ENCODE data around the gene IFNB1.

IFNB1 gene

GRCh38 chr9:21086538-21086937 is 8.8 kb upstream of the IFNB1 start:
- in situ Hi-C loops (cut with HindIII; ENCODE audit: low pct_unique_long_range_greater_than_20kb, low sequenced_read_pairs) = no loop called here
- DNase-seq (ENCODE audit: low read depth in 1 of 2, low spot score in 1 of 2) = no peak
- no peak for TF ChIP-seq JUND (IDR thresholded peaks at IDR 0.05; ENCODE audit: low read depth)

- in situ Hi-C loops (cut with HindIII; ENCODE audit: low pct_unique_long_range_greater_than_20kb, low sequenced_read_pairs) = no loop called here
- no peak for TF ChIP-seq JUND (IDR thresholded peaks at IDR 0.05; ENCODE audit: low read depth)
- no peak for DNase-seq (ENCODE audit: low read depth in 1 of 2, low spot score in 1 of 2)
Observed at GRCh38 chr9:21085005-21085404, 7.3 kb upstream of the IFNB1 start.

GRCh38 chr9:21084242-21084850 is 6.6 kb upstream of the IFNB1 start:
- DNase-seq (ENCODE audit: low read depth in 1 of 2, low spot score in 1 of 2) = no peak
- TF ChIP-seq JUND (IDR thresholded peaks at IDR 0.05; ENCODE audit: low read depth) = no peak
- in situ Hi-C loops (cut with HindIII; ENCODE audit: low pct_unique_long_range_greater_than_20kb, low sequenced_read_pairs) = no loop called here

GRCh38 chr9:21082671-21083070 is 4.9 kb upstream of the IFNB1 start:
- DNase-seq (ENCODE audit: low read depth in 1 of 2, low spot score in 1 of 2) = no peak
- no peak for TF ChIP-seq JUND (IDR thresholded peaks at IDR 0.05; ENCODE audit: low read depth)
- in situ Hi-C loops (cut with HindIII; ENCODE audit: low pct_unique_long_range_greater_than_20kb, low sequenced_read_pairs) = no loop called here

- no peak for TF ChIP-seq JUND (IDR thresholded peaks at IDR 0.05; ENCODE audit: low read depth)
- in situ Hi-C loops (cut with HindIII; ENCODE audit: low pct_unique_long_range_greater_than_20kb, low sequenced_read_pairs) = no loop called here
- DNase-seq (ENCODE audit: low read depth in 1 of 2, low spot score in 1 of 2) = no peak
Observed at GRCh38 chr9:21081999-21082398, 4.3 kb upstream of the IFNB1 start.

- TF ChIP-seq JUND (IDR thresholded peaks at IDR 0.05; ENCODE audit: low read depth) = no peak
- DNase-seq (ENCODE audit: low read depth in 1 of 2, low spot score in 1 of 2) = no peak
- in situ Hi-C loops (cut with HindIII; ENCODE audit: low pct_unique_long_range_greater_than_20kb, low sequenced_read_pairs) = no loop called here
Observed at GRCh38 chr9:21081451-21081850, 3.7 kb upstream of the IFNB1 start.

- in situ Hi-C loops (cut with HindIII; ENCODE audit: low pct_unique_long_range_greater_than_20kb, low sequenced_read_pairs) = no loop called here
- DNase-seq (ENCODE audit: low read depth in 1 of 2, low spot score in 1 of 2) = no peak
- TF ChIP-seq JUND (IDR thresholded peaks at IDR 0.05; ENCODE audit: low read depth) = no peak
Observed at GRCh38 chr9:21080793-21081192, 3.1 kb upstream of the IFNB1 start.

- in situ Hi-C loops (cut with HindIII; ENCODE audit: low pct_unique_long_range_greater_than_20kb, low sequenced_read_pairs) = no loop called here
- no peak for TF ChIP-seq JUND (IDR thresholded peaks at IDR 0.05; ENCODE audit: low read depth)
- peak in 1 of 2 experiments; percentile 58 for DNase-seq (ENCODE audit: low read depth in 1 of 2, low spot score in 1 of 2)
Observed at GRCh38 chr9:21078702-21079101, 960 bp upstream of the IFNB1 start.

- TF ChIP-seq JUND (IDR thresholded peaks at IDR 0.05; ENCODE audit: low read depth) = no peak
- in situ Hi-C loops (cut with HindIII; ENCODE audit: low pct_unique_long_range_greater_than_20kb, low sequenced_read_pairs) = no loop called here
Observed at GRCh38 chr9:21075484-21075883, 2.3 kb downstream of the IFNB1 start.

GRCh38 chr9:21070906-21071305 is 6.8 kb downstream of the IFNB1 start:
- DNase-seq (ENCODE audit: low read depth in 1 of 2, low spot score in 1 of 2) = no peak
- in situ Hi-C loops (cut with HindIII; ENCODE audit: low pct_unique_long_range_greater_than_20kb, low sequenced_read_pairs) = no loop called here
- no peak for TF ChIP-seq JUND (IDR thresholded peaks at IDR 0.05; ENCODE audit: low read depth)

More at GRCh38 chr9:21075484-21075883, 2.3 kb downstream of the IFNB1 start:
- peak in 1 of 2 experiments; percentile 2 for DNase-seq (ENCODE audit: low read depth in 1 of 2, low spot score in 1 of 2)

- in situ Hi-C loops (cut with HindIII; ENCODE audit: low pct_unique_long_range_greater_than_20kb, low sequenced_read_pairs) = no loop called here
- DNase-seq (ENCODE audit: low read depth in 1 of 2, low spot score in 1 of 2) = peak; percentile 9 to 52
- TF ChIP-seq JUND (IDR thresholded peaks at IDR 0.05; ENCODE audit: low read depth) = no peak
Observed at GRCh38 chr9:21070171-21070571, 7.6 kb downstream of the IFNB1 start.

- TF ChIP-seq JUND (IDR thresholded peaks at IDR 0.05; ENCODE audit: low read depth) = no peak
- DNase-seq (ENCODE audit: low read depth in 1 of 2, low spot score in 1 of 2) = no peak
- in situ Hi-C loops (cut with HindIII; ENCODE audit: low pct_unique_long_range_greater_than_20kb, low sequenced_read_pairs) = no loop called here
Observed at GRCh38 chr9:21060919-21061561, 16.7 kb downstream of the IFNB1 start.

- TF ChIP-seq JUND (IDR thresholded peaks at IDR 0.05; ENCODE audit: low read depth) = no peak
- in situ Hi-C loops (cut with HindIII; ENCODE audit: low pct_unique_long_range_greater_than_20kb, low sequenced_read_pairs) = no loop called here
- DNase-seq (ENCODE audit: low read depth in 1 of 2, low spot score in 1 of 2) = no peak
Observed at GRCh38 chr9:21056931-21057330, 20.8 kb downstream of the IFNB1 start.

- no peak for TF ChIP-seq JUND (IDR thresholded peaks at IDR 0.05; ENCODE audit: low read depth)
- no peak for DNase-seq (ENCODE audit: low read depth in 1 of 2, low spot score in 1 of 2)
- in situ Hi-C loops (cut with HindIII; ENCODE audit: low pct_unique_long_range_greater_than_20kb, low sequenced_read_pairs) = no loop called here
Observed at GRCh38 chr9:21053851-21054250, 23.9 kb downstream of the IFNB1 start.

Measured in T47D (cell line).